HepG2 (cell line): Measurements from ENCODE around the gene LYST. TPM values are rescaled to one million over a fixed set of nuclear protein-coding genes. Genes with fewer than 3 reads are reported as not detected.

Experiments
- ARNT2 ChIP-seq: sonication (generic); formaldehyde crosslinking; IDR thresholded peaks from 2 replicates; pipeline ENCODE4 v1.8.0; 2022; ENCODE audit warnings: mild to moderate bottlenecking, low read depth, missing genetic modification reagents, moderate library complexity
- DBP ChIP-seq: sonication (generic); formaldehyde crosslinking; IDR thresholded peaks from 2 replicates; pipeline ENCODE4 v1.4.0; 2020; ENCODE audit warnings: missing genetic modification reagents; ENCODE audit errors: not compliant biosample characterization
- FOXP1 ChIP-seq, 2 experiments: fragments of 450-650 bp in 1 of 2; IDR thresholded peaks; 2 replicates each; pipeline ENCODE4 v1.6.1; 2017 to 2018; ENCODE audit warnings: antibody characterized with exemption in 1 of 2
- HMG20A ChIP-seq: IDR thresholded peaks from 2 replicates; pipeline ENCODE4 v1.6.1; 2016; ENCODE audit warnings: borderline replicate concordance
- HNRNPH1 ChIP-seq: fragments of 200-400 bp; formaldehyde crosslinking; optimal IDR thresholded peaks from 2 replicates; pipeline ENCODE3; 2017; ENCODE audit warnings: mild to moderate bottlenecking, low read depth, low read length
- KLF12 ChIP-seq: sonication (generic); formaldehyde crosslinking; IDR thresholded peaks from 2 replicates; pipeline ENCODE4 v1.4.0; 2020; ENCODE audit warnings: missing genetic modification reagents, borderline replicate concordance
- PRMT3 ChIP-seq: sonication (generic); formaldehyde crosslinking; IDR thresholded peaks from 2 replicates; pipeline ENCODE4 v1.8.1; 2022; ENCODE audit warnings: low read depth, mild to moderate bottlenecking, moderate library complexity, missing genetic modification reagents, borderline replicate concordance
- SRF ChIP-seq: IDR thresholded peaks from 2 replicates; pipeline ENCODE4 v1.6.1; 2011; ENCODE audit warnings: mild to moderate bottlenecking, low read depth, low read length, moderate library complexity
- TEAD3 ChIP-seq: optimal IDR thresholded peaks from 2 replicates; pipeline ENCODE3; 2016; ENCODE audit warnings: borderline replicate concordance
- THAP11 ChIP-seq: IDR thresholded peaks from 2 replicates; pipeline ENCODE4 v1.6.1; 2016; ENCODE audit warnings: missing biosample characterization, missing genetic modification reagents
- ZFP37 ChIP-seq: sonication (generic); formaldehyde crosslinking; IDR thresholded peaks from 2 replicates; pipeline ENCODE4 v1.4.0; 2020; ENCODE audit warnings: missing genetic modification reagents, borderline replicate concordance
- ZNF230 ChIP-seq: sonication (generic); formaldehyde crosslinking; IDR thresholded peaks from 2 replicates; pipeline ENCODE4 v1.4.0; 2020; ENCODE audit warnings: mild to moderate bottlenecking, missing genetic modification reagents
- ZNF460 ChIP-seq: sonication (generic); formaldehyde crosslinking; IDR thresholded peaks from 2 replicates; pipeline ENCODE4 v1.5.1; 2020; ENCODE audit warnings: missing genetic modification reagents, mild to moderate bottlenecking, borderline replicate concordance
- ZNF691 ChIP-seq: sonication (generic); formaldehyde crosslinking; IDR thresholded peaks from 2 replicates; pipeline ENCODE4 v1.4.0; 2020; ENCODE audit warnings: missing genetic modification reagents, low read depth, mild to moderate bottlenecking, borderline replicate concordance
- ZNF710 ChIP-seq: sonication (generic); formaldehyde crosslinking; IDR thresholded peaks from 2 replicates; pipeline ENCODE4 v1.5.0; 2020; ENCODE audit warnings: mild to moderate bottlenecking, missing genetic modification reagents, borderline replicate concordance
- ZNF883 ChIP-seq: sonication (generic); formaldehyde crosslinking; IDR thresholded peaks from 2 replicates; pipeline ENCODE4 v1.5.1; 2020; ENCODE audit warnings: mild to moderate bottlenecking, missing genetic modification reagents; ENCODE audit errors: not compliant biosample characterization
- polyA plus RNA-seq, 8 experiments: library from polyadenylated mRNA; depleted of rRNA in 3 of 8; stranded (reverse) in 7 of 8; unstranded in 1 of 8; fragments of >200 nt; fragmentation: Illumina TruSeq in 4 of 8; extraction: Trizol in 4 of 8; gene quantifications; 2 replicates each; pipeline versions ENCODE4 v1.2.1 to v1.2.3, GENCODE V29; 2011 to 2016; ENCODE audit warnings: low read depth in 4 of 8, missing spikeins in 1 of 8, mixed read lengths in 1 of 8; ENCODE audit not compliant: insufficient read depth in 1 of 8
- total RNA-seq, 5 experiments: library from RNA; depleted of rRNA; stranded (reverse); fragments of >200 nt; fragmentation: Illumina TruSeq; extraction: Trizol; gene quantifications; 2 replicates each; pipeline ENCODE4 v1.2.3, GENCODE V29; 2016; ENCODE audit warnings: low read depth in 1 of 5
- TF ChIP-seq, protein P1 (sequence below): sonication (generic); formaldehyde crosslinking; IDR thresholded peaks from 2 replicates; pipeline ENCODE4 v1.8.0; 2023; ENCODE audit warnings: mild to moderate bottlenecking, missing genetic modification reagents
- TF ChIP-seq, protein P2 (sequence below): sonication (generic); formaldehyde crosslinking; IDR thresholded peaks from 2 replicates; pipeline ENCODE4 v1.8.0; 2022; ENCODE audit warnings: mild to moderate bottlenecking, missing genetic modification reagents; ENCODE audit not compliant: insufficient replicate concordance
- TF ChIP-seq, protein P3 (sequence below): IDR thresholded peaks from 2 replicates; pipeline ENCODE4 v1.6.1; 2012; ENCODE audit warnings: low read length, improper control_type of control experiment

LYST gene
- total and polyA plus RNA-seq, 2 of the 13 experiments (the other 11 are each of a cell fraction or from before 2014, with no cell fraction given): 0.91 to 2.5 TPM

GRCh38 chr1:235614442-235614954, 252.2 kb downstream of the LYST start (continued):
- TF ChIP-seq ZFP37 (CRISPR knock-in tag) (0 out of 2 replicates have a peak, but pooled peaks have one; percentile 38), ZNF710 (CRISPR knock-in tag) (peak; percentile 62; the same call in 1 of the 2 replicates), ZNF460 (peak; percentile 28; the same call in 1 of the 2 replicates), TEAD3 (CRISPR knock-in tag) (peak; percentile 54), KLF12 (CRISPR knock-in tag) (no peak), THAP11 (0 out of 2 replicates have a peak, but pooled peaks have one; percentile 35), ARNT2 (CRISPR knock-in tag) (0 out of 2 replicates have a peak, but pooled peaks have one; percentile 39), SRF (no peak), ZNF230 (CRISPR knock-in tag) (peak; percentile 31; the same call in 1 of the 2 replicates), ZNF883 (CRISPR knock-in tag) (peak; percentile 31), PRMT3 (no peak), HNRNPH1 (no peak), DBP (CRISPR knock-in tag) (no peak), FOXP1 (IDR thresholded peaks at IDR 0.05) (no peak), FOXP1 (CRISPR knock-in tag; IDR thresholded peaks at IDR 0.05) (peak; percentile 52; the same call in 1 of the 2 replicates), HMG20A (CRISPR knock-in tag) (no peak), ZNF691 (CRISPR knock-in tag) (0 out of 2 replicates have a peak, but pooled peaks have one; percentile 56)
- TF ChIP-seq, protein P1, sequence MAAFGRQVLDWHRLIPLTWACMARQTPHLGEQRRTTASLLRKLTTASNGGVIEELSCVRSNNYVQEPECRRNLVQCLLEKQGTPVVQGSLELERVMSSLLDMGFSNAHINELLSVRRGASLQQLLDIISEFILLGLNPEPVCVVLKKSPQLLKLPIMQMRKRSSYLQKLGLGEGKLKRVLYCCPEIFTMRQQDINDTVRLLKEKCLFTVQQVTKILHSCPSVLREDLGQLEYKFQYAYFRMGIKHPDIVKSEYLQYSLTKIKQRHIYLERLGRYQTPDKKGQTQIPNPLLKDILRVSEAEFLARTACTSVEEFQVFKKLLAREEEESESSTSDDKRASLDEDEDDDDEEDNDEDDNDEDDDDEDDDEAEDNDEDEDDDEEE (CRISPR knock-in tag): 0 out of 2 replicates have a peak, but pooled peaks have one; percentile 21
- TF ChIP-seq, protein P2, sequence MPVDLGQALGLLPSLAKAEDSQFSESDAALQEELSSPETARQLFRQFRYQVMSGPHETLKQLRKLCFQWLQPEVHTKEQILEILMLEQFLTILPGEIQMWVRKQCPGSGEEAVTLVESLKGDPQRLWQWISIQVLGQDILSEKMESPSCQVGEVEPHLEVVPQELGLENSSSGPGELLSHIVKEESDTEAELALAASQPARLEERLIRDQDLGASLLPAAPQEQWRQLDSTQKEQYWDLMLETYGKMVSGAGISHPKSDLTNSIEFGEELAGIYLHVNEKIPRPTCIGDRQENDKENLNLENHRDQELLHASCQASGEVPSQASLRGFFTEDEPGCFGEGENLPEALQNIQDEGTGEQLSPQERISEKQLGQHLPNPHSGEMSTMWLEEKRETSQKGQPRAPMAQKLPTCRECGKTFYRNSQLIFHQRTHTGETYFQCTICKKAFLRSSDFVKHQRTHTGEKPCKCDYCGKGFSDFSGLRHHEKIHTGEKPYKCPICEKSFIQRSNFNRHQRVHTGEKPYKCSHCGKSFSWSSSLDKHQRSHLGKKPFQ (CRISPR knock-in tag): no peak
- TF ChIP-seq, protein P3, sequence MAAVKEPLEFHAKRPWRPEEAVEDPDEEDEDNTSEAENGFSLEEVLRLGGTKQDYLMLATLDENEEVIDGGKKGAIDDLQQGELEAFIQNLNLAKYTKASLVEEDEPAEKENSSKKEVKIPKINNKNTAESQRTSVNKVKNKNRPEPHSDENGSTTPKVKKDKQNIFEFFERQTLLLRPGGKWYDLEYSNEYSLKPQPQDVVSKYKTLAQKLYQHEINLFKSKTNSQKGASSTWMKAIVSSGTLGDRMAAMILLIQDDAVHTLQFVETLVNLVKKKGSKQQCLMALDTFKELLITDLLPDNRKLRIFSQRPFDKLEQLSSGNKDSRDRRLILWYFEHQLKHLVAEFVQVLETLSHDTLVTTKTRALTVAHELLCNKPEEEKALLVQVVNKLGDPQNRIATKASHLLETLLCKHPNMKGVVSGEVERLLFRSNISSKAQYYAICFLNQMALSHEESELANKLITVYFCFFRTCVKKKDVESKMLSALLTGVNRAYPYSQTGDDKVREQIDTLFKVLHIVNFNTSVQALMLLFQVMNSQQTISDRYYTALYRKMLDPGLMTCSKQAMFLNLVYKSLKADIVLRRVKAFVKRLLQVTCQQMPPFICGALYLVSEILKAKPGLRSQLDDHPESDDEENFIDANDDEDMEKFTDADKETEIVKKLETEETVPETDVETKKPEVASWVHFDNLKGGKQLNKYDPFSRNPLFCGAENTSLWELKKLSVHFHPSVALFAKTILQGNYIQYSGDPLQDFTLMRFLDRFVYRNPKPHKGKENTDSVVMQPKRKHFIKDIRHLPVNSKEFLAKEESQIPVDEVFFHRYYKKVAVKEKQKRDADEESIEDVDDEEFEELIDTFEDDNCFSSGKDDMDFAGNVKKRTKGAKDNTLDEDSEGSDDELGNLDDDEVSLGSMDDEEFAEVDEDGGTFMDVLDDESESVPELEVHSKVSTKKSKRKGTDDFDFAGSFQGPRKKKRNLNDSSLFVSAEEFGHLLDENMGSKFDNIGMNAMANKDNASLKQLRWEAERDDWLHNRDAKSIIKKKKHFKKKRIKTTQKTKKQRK: no peak
